Heart left ventricle (tissue), 16 donors: ENCODE results near the gene CACNA2D1. TPM values are rescaled to one million over a fixed set of nuclear protein-coding genes. Genes with fewer than 3 reads are reported as not detected.
A peak's percentile ranks its signal among the peaks of the same experiment; 100 is the strongest.

Source experiments
- ATAC-seq, 4 donors: fragments of 200-7000 bp; cut with Tn5 transposase; one replicate each; pipeline ENCODE4 v1.9.1; 2020 to 2022; ENCODE audit warnings: moderate library complexity in 4 of 4, mild to moderate bottlenecking in 3 of 4, moderate number of reproducible peaks in 1 of 4
- DNase-seq, 5 donors: peaks; one replicate each; pipeline ENCODE4 v3.0.0-alpha.2; 2020
- H3K27ac ChIP-seq, 12 donors: fragments of 200-600 bp; sonication (generic) in 4 of 12; one replicate each; pipeline versions ENCODE4 v1.5.0 to v1.8.0; 2016 to 2022; ENCODE audit warnings: mild to moderate bottlenecking in 2 of 12
- H3K27me3 ChIP-seq, 9 donors: fragments of 200-600 bp; sonication (generic) in 2 of 9; one replicate each; pipeline versions ENCODE4 v1.5.1 to v1.8.0; 2016 to 2022; ENCODE audit warnings: mild to moderate bottlenecking in 3 of 9
- H3K36me3 ChIP-seq, 9 donors: fragments of 200-600 bp; sonication (generic) in 2 of 9; one replicate each; pipeline versions ENCODE4 v1.5.0 to v1.8.0; 2018 to 2022; ENCODE audit warnings: mild to moderate bottlenecking in 2 of 9
- H3K4me1 ChIP-seq, 12 donors: fragments of 200-600 bp; sonication (generic) in 4 of 12; one replicate each; pipeline versions ENCODE4 v1.5.0 to v1.8.0; 2016 to 2022; ENCODE audit warnings: mild to moderate bottlenecking in 3 of 12
- H3K4me3 ChIP-seq, 12 donors: fragments of 200-600 bp; sonication (generic) in 4 of 12; one replicate each; pipeline versions ENCODE4 v1.5.0 to v1.8.0; 2017 to 2022; ENCODE audit warnings: mild to moderate bottlenecking in 9 of 12, moderate library complexity in 4 of 12
- H3K9me3 ChIP-seq, 12 donors: fragments of 200-600 bp; sonication (generic) in 4 of 12; one replicate each; pipeline versions ENCODE4 v1.5.0 to v1.8.0; 2016 to 2022; ENCODE audit warnings: mild to moderate bottlenecking in 1 of 12
- CTCF ChIP-seq, 12 donors: fragments of 200-600 bp; sonication (generic) in 4 of 12; IDR thresholded peaks; one replicate each; pipeline versions ENCODE4 v1.5.0 to v1.8.0; 2018 to 2022; ENCODE audit warnings: antibody characterized with exemption in 12 of 12, mild to moderate bottlenecking in 5 of 12
- POLR2A ChIP-seq, 2 donors: fragments of 450-650 bp; IDR thresholded peaks; one replicate each; pipeline ENCODE4 v1.6.1; 2017; ENCODE audit warnings: antibody characterized with exemption in 2 of 2, mild to moderate bottlenecking in 2 of 2, moderate library complexity in 2 of 2
- WGBS, 4 donors: extraction: QIAGEN DNeasy Blood & Tissue Kit in 2 of 4; methylation state at CpG; one replicate each; pipeline versions ENCODE4 v1.1.5 to v1.1.7; 2013 to 2018; 5-methylcytosine and 5-hydroxymethylcytosine counted together
- intact Hi-C, 10 donors: fragments of 100-400 bp; cut with DNase I; formaldehyde crosslinking; loops; one replicate each; pipeline versions ENCODE4 v1.11.1 to v1.14.2; 2022
- polyA plus RNA-seq, 2 donors: library from polyadenylated mRNA; stranded (reverse); fragments of 200-250 nt; gene quantifications; one replicate each; pipeline ENCODE4 v1.2.3, GENCODE V29; 2013
- total RNA-seq, 9 donors: library from RNA; depleted of rRNA in 2 of 9; stranded (reverse); fragments of >200 nt in 2 of 9; fragmentation: NEBNext Ultra II Directional in 3 of 9; extraction: Animal tissue kit (Norgen Biotek cat#: 25700) in 3 of 9; gene quantifications; one replicate each; pipeline versions ENCODE4 v1.1.0 to v1.2.4, GENCODE V29; 2016 to 2023
- donor health status: ischemic (EF 13 %, LVEDD 7.1; RV severe dilation, severe dysfunction).
- donor health status: healthy with polysubstance abuse.
- donor health status: DM: no; HTN: yes; CAD: no.
- donor health status: DM: no; HTN: no; CAD: no.
- donor health status: ischemic (EF 25% LVEDD 6.9; RV normal size, moderate dysfunction).
- donor health status: ischemic (EF 25% LVEDD 5.7; RV mildly dilated, moderate dysfunction).
- donor health status: healthy.
- donor health status: DM: yes; HTN: yes; CAD: no.
- donor health status: ischemic (EF 35%, LVEDD 5.7; RV mildly dilated, moderate dysfunction).
- donor health status: nonischemic (EF 11% LVEDD 7.7; RV severe dilation, severe dysfunction).
- donor health status: DM: yes; HTN: yes; CAD: no.
- donor health status: PGD.
- donor health status: ischemic (EF 29% LVEDD 5.4; RV normal size, mild dysfunction).
- donor health status: nonischemic (EF 23%, LVEDD 6.1; RV moderate dilation, normal function).

Gene CACNA2D1
- total and polyA plus RNA-seq, 11 donors = 13.5 to 122 (median 55.5) TPM

- TF ChIP-seq CTCF (IDR thresholded peaks at IDR 0.05) = no peak
- no peak for TF ChIP-seq POLR2A (IDR thresholded peaks at IDR 0.05)
- H3K36me3 ChIP-seq = no peaks in the 10 kb centered on the region
- DNase-seq (no peak), ATAC-seq (no peak)
- no peak overlapping the region for H3K27ac ChIP-seq
- intact Hi-C loops = loop anchor here in 1 of 10 donors (10.0 kb wide), 1 partner anchor 238 kb away; no protein-coding TSS in a partner anchor
- no peaks in the 10 kb centered on the region for H3K9me3 ChIP-seq
- H3K4me1 ChIP-seq = peaks cover 0 to 4% (median 0%) of the 10 kb centered on the region in 12 donors
- H3K4me3 ChIP-seq = no peak overlapping the region
- WGBS, 4 donors = 90 to 94% (median 91%) methylated on average over 9 of the region's 9 CpGs
- H3K27me3 ChIP-seq = no peaks in the 10 kb centered on the region
These were observed 29.4 kb upstream of the CACNA2D1 start for GRCh38 chr7:82472966-82473365.

GRCh38 chr7:82471351-82472020 lies 27.9 kb upstream of the CACNA2D1 start:
- H3K27me3 ChIP-seq = no peaks in the 10 kb centered on the region
- ATAC-seq = no peak
- DNase-seq = no peak
- no peak overlapping the region for H3K27ac ChIP-seq
- no peak overlapping the region for H3K4me3 ChIP-seq
- no peaks in the 10 kb centered on the region for H3K9me3 ChIP-seq
- H3K36me3 ChIP-seq = no peaks in the 10 kb centered on the region
- no peak for TF ChIP-seq POLR2A (IDR thresholded peaks at IDR 0.05)
- TF ChIP-seq CTCF (IDR thresholded peaks at IDR 0.05) = no peak
- intact Hi-C loops = loop anchor here in 1 of 10 donors (10.0 kb wide), 1 partner anchor 237 kb away; no protein-coding TSS in a partner anchor
- WGBS, 4 donors = 68 to 84% (median 76%) methylated on average over 6 of the region's 6 CpGs
- peaks cover 0 to 5% (median 0%) of the 10 kb centered on the region in 12 donors for H3K4me1 ChIP-seq

- intact Hi-C loops = no loop called here
- no peak for TF ChIP-seq CTCF (IDR thresholded peaks at IDR 0.05)
- TF ChIP-seq POLR2A (IDR thresholded peaks at IDR 0.05) = no peak
- ATAC-seq (no peak), DNase-seq (no peak)
- WGBS, 4 donors = 71 to 81% (median 80%) methylated on average over 4 of the region's 4 CpGs
- H3K36me3 ChIP-seq = no peaks in the 10 kb centered on the region
- no peak overlapping the region for H3K4me3 ChIP-seq
- peaks cover 0 to 13% (median 0%) of the 10 kb centered on the region in 12 donors for H3K9me3 ChIP-seq
- peaks cover 0 to 5% (median 0%) of the 10 kb centered on the region in 12 donors for H3K4me1 ChIP-seq
- H3K27ac ChIP-seq = no peak overlapping the region
- no peaks in the 10 kb centered on the region for H3K27me3 ChIP-seq
These were observed 25.6 kb upstream of the CACNA2D1 start for GRCh38 chr7:82469207-82469606.

- Histone ChIP-seq H3K27me3 (no peaks in the 10 kb centered on the region), H3K4me1 (peaks cover 0 to 5% (median 0%) of the 10 kb centered on the region in 12 donors), H3K27ac (peak overlapping the region in 1 of 12 donors; percentile 39), H3K4me3 (no peak overlapping the region), H3K9me3 (peaks cover 0 to 21% (median 0%) of the 10 kb centered on the region in 12 donors), H3K36me3 (no peaks in the 10 kb centered on the region)
- TF ChIP-seq CTCF (IDR thresholded peaks at IDR 0.05) (no peak), POLR2A (IDR thresholded peaks at IDR 0.05) (no peak)
- peak; percentile 76 to 85 (median 80) for ATAC-seq
- intact Hi-C loops = no loop called here
- 29 to 37% (median 31%) methylated on average over 3 of the region's 3 CpGs for WGBS, 4 donors
- DNase-seq = no peak
These were observed 24.9 kb upstream of the CACNA2D1 start for GRCh38 chr7:82468435-82468834.
